Measurements from ENCODE around the gene SLC30A2.

The SLC30A2 gene

GRCh38 chr1:26060832-26061574 lies 15.1 kb upstream of the SLC30A2 start:
- no peak for DNase-seq (ENCODE audit: low read depth)
- no peak overlapping the region for H3K4me3 ChIP-seq (ENCODE audit: low read depth, low read length)
- no peak for TF ChIP-seq CTCF (IDR thresholded peaks at IDR 0.05; ENCODE audit: insufficient read depth, low read depth, low read length, missing control alignments)

DNA sequence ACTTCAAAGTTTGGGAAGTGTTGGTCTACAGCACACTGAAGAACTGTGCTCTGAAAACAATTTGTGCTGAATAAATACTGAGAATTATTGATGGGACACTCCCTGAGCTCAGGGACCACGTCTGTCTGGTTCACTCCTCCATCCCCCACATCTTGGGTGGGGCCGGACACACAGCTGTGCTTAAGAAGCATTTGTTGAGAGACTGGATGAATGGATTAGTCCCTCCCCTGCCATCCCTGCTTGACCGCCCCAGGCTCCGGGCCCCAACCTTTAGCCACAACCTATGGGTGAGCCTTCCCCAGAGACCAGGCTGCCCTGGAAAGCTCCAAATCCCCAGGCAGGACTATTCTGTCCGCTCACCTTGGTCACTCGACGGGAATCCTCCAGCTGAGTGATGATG lies 14.0 kb upstream of the SLC30A2 start:
- no peak for TF ChIP-seq CTCF (IDR thresholded peaks at IDR 0.05; ENCODE audit: insufficient read depth, low read depth, low read length, missing control alignments)
- no peak overlapping the region for H3K4me3 ChIP-seq (ENCODE audit: low read depth, low read length)
- DNase-seq (ENCODE audit: low read depth): no peak

GRCh38 chr1:26058052-26058595 lies 12.2 kb upstream of the SLC30A2 start:
- no peak for DNase-seq (ENCODE audit: low read depth)
- H3K4me3 ChIP-seq (ENCODE audit: low read depth, low read length): no peak overlapping the region
- TF ChIP-seq CTCF (IDR thresholded peaks at IDR 0.05; ENCODE audit: insufficient read depth, low read depth, low read length, missing control alignments): no peak

DNA sequence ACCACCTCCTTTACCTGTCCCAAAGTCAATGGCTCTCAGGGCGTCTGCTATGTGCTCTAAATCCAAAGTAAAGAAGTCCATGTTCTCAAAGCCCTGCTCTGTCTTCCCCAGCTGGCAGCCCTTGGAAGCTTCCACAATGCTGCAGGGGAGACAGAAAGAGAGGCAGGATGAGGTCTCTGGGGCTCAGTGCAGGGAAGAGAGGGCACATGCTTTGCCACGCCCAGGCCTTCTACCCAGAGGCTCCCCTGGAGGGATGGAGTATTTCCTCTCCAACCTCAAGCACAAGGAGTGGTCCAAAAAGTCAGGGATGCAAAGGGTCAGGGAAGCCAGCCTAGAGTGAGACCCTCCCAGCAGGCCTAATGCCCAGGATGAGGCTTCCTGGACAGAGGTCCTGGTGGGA lies 11.3 kb upstream of the SLC30A2 start:
- TF ChIP-seq CTCF (IDR thresholded peaks at IDR 0.05; ENCODE audit: insufficient read depth, low read depth, low read length, missing control alignments): no peak
- no peak overlapping the region for H3K4me3 ChIP-seq (ENCODE audit: low read depth, low read length)
- DNase-seq (ENCODE audit: low read depth): no peak

DNA sequence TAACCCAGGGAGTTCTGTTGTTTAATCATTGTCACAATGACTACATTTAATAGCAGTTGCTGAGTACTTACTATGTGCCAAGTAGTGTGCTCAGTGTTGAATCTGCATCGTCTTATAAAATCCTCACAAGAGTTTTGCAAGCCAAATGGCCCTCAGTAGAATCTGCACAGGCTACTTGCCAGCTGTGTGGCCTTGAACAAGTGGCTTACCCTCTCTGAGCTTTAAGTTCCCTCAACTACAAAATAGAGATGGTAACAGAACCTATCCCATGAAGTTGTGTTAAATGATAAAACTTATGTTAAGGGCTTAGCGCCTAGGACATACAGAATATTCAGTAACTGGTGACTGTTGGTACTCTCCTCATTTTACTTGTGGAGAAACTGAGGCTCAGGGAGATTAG lies 9.1 kb upstream of the SLC30A2 start:
- H3K4me3 ChIP-seq (ENCODE audit: low read depth, low read length): no peak overlapping the region
- no peak for TF ChIP-seq CTCF (IDR thresholded peaks at IDR 0.05; ENCODE audit: insufficient read depth, low read depth, low read length, missing control alignments)
- no peak for DNase-seq (ENCODE audit: low read depth)

DNA sequence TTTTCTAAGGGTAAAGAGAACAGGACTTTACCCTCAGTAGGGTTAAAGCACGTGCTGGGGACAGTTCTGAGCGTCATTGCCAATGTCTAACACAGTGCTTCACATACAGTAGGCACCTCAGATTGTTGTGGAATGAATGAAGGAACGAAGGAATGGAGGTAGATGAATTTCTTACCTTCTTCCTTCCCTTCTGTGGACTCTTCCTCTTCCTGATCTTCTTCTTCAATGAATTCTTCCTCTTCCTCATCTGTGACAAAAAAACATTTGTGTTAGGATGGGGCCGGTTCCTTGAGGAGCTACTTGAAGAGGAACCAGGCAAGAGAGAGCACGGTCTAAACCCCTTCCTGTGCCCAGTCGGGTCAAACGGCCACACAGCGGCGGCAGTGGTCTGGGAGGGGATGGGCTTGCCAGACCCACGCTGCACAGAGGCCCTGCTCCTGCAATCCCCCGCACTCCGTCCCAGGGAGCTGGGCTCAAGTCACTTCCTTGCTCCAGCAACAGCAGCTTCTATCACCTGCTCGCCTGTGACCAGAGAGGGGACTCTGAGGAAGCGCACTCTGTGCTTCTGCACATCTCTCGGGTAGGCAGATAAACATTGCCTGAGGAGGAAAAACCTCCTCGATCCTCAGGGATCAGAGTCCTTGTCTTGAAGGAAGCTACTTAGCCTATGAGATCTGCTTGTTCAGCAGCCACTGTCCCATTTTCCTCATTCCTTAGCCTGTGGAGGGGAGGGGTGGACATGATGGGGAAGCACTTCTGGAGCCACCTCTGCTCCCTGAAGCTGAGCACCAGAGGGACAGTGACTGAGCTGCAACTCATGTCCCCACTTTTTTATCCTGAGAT lies 8.0 kb upstream of the SLC30A2 start:
- no peak for DNase-seq (ENCODE audit: low read depth)
- TF ChIP-seq CTCF (IDR thresholded peaks at IDR 0.05; ENCODE audit: insufficient read depth, low read depth, low read length, missing control alignments): no peak
- H3K4me3 ChIP-seq (ENCODE audit: low read depth, low read length): no peak overlapping the region
